Measurements from ENCODE around the gene OAF.

OAF gene

DNA sequence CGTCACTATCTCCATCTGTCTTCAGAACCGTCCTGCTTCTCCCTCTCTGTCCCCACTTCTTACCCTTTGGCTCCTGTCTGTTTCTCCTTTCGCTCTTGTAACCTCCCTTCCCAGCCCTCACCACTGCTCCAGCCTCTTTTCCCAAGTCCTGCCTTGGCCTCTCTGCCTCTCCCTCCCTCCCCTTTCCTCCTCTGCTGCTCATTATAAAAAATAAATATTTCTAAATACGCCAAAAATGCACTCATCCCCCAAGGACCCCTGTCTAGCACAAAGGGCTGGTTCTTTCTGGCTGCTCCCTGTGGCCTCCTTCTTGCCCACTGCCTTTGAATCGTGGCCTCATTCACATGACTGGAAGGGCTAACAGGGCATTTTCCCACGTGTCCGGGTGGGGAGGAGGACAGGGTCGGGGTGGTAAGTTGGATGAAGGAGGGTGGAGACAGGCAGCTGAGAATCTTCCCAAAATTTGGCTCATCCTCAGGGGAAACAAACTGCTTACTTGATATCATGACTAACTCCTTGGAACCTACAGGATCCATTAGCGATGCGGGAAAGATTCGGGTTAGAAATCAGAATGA is 26.4 kb upstream of the OAF start:
- DNase-seq: no peak

DNA sequence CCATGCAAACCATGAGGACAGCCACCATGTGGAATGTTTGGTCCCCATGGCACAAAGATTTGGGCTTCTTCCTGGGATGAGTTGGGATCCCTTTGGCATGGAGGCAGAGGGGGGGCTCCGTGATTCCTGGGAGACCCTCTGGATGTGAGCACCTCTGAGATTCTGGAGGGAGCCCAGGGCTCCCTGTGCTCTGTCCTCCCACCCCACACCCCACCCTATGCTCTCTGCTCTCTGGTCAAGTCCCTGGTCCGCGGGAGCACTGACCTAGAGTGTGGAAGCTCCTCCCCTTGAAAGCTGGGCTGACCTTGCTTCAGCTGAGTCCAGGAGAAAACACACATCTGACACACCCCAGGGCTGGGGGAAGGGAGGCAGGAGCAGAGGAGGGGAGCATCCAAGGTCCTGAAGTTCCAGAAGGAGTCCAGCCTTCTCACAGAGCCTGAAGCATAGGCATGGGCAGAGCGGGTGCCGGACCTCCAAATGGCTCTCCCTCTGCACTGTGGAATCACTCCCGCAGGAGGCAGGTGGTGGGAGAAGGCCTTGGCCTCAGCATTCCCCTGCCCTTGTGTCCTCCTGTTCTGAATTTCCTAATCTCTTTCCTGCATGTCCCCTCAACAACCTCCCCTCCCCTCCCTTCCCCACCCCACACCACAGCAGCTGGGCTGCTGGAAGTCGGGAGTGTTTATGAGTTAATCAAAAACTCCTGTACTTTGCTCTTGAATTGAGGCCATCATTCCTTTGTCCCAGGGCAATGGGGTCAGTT is 25.7 kb upstream of the OAF start:
- DNase-seq: no peak

DNA sequence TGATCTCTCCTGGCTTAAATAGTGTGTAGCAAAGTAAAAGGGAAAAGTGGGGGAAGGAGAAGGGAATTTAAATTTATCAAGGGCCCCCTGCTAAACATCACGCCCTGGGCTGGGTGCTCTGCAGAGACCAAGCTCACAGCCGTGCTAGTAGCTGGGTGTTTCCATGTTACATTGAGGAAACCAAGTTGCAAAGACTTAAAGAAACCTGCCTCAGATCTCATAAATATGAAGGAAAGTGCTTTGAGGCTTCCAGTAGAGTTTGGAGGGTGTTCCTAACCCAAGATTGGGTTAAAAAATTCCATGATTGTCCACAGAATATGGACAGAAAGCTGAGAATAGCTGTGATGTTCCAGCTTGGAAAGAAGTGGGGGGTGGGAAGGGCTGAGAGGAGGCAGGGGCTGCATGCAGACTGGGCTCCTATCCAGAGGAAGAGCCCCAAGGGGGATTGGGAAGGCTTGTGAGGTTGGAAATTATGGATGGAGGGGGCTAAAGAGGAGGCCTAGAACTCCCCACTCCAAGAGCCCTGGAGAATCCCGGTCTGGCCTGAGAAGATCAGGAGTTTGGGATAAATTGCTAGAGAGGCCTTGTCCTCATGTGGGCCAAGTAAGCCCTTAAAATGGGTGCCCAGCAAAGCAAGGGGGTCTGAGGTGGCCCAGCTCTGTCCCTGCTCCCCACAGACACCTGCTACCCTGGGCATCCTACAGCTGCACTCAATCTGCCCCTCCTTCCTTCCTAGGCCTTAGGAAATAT is 25.0 kb upstream of the OAF start:
- no peak for DNase-seq

- no peak for DNase-seq
Measured at GRCh38 chr11:120186456-120186773, 24.4 kb upstream of the OAF start.

DNA sequence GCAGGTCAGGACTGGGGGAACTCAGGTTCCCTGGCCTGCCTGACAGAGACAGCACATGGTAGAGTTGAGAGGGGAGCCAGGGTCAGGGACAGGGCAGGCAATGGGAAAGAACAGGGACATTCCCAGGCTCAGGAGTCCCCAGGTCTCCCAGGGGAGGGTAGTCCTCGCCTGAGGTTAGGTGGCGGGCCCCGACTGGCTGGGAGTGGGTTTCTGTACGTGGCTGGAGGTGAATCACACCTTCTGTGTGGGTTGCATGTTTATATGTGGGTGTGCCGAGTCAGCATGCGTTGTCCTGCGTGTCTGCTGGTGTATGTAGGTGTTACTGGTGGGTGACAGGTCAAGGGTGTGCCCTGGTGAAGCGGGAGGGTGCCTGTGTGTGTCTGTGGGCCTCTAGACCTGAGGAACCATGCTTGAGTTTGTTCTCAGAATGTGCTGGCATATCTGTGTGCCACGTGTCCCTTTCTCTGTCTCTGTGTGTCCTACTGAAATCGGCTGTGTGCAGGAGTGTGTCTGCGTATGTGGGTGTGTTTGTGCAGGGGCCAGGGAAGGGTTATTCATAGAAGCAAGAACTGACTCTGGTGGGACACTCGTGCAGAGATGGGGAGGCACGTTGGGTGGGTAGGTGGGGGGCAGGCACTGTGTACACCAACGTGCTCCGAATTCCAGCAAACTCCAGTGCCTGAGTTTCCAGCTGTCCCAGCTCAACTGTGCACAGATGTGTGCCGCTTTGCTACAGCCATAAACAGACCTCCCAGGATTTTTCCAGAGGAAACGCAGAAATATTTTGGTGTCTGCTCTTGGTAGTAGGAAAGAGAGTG is 23.8 kb upstream of the OAF start:
- DNase-seq: no peak

- DNase-seq: no peak
Measured at GRCh38 chr11:120188371-120188770, 22.5 kb upstream of the OAF start.

DNA sequence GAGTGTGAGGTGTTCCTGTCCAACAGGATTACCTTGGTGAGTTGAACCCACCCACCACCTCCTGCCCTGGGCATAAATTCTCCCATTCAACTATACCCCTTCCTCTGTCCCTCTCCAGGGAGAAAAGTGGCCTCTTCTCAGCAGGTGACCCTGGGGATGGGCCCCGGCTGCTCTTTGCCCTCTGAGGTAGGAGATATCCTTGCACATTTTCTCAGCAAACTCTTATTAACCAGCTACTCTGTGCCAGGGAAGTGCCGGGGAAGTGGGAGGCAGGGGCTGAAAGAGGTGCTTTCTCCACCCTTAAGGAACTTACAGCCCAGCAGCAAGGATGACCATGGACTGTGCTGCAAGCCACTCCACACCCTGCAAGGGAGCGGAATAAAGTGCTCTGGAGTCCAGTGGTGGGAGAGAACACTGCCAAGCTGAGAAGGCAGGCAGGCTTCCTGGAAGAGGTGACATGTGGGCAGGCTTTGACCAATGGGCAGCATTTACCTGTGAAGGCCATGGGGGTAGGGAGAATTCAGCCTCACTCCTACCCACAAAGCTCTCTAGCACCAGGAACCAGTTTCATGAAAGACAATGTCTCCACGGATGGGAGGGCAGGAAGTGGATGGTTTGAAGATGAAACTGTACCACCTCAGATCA is 21.9 kb upstream of the OAF start:
- DNase-seq: no peak

DNA sequence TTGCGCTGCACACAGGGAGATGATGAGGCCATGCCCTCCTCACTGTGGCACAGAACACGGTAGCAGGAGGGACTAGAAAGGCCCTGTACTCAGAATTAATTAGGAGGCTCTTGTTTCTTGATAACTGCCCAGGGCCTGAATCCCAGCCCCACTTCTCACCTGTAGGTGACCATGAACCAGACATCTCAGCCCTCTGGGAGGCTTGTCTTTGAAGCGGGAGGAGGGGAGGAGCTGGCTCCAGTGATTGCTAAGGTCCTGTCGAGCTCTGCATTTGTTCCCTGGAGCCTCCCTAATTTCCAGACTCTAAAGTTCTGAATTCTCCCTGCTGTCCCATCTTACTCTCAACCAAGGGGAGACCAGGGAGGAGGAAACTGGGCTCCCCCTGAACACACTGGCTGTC is 19.8 kb upstream of the OAF start:
- DNase-seq: no peak

DNA sequence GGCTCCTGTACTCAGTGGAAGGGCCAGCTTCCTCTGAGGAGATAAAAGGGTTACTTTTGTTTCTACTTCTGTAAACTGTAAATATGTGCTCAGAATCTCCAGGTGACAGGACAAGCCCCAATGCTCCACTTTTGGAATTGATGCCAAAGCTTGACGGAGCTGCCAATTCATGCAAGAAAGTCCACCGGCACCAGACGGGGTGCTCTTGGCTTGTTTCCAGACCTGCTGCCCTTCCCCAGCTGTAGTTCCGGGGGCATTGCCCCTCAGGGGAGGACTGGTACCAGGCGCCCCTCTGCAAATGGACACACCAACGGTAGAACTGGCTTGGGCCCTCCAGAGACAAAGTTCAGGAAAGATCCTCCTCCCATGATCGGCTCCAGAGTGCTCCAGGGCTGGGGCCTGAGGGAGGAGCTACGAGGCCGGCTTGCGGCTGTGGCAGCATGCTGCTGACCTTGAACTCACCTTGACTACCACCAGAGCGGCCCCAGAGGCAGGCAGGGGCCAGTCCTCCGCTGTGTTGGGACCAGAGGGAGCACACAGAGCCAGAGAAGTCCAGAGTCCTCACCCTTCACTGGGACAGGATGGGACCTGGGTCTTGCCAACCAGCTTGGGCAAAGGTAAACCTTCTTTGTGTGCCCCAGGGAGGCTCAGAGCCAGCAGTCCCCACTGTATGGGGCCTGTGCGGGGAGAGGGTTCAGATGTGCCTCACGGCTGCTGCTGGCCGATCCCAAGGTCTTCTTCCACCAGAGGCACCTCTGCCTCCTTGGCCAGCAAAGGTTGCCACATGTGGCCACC is 17.8 kb upstream of the OAF start:
- DNase-seq: no peak

- DNase-seq: no peak
Measured at GRCh38 chr11:120194166-120194565, 16.7 kb upstream of the OAF start.

- no peak for DNase-seq
Measured at GRCh38 chr11:120195601-120196320, 15.1 kb upstream of the OAF start.

DNA sequence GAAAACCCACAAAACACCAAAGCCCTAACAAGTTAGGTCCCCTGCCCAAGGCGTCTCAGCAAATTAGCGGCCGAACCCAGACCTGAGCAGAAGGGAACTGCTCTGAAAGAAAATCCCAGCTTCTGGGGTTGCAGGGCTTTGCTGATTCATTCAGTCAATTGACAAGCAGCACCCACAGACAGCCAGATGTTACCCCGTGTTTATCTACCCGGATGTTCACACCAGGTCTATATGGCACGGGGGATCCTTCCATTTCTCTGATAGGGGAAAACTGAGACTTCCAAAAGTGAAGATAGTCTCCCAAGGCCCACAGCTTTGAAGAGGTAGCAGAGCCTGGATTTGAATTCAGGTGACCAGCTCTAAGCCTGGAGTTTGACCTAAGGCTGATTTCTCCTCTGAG is 14.0 kb upstream of the OAF start:
- no peak for DNase-seq

DNA sequence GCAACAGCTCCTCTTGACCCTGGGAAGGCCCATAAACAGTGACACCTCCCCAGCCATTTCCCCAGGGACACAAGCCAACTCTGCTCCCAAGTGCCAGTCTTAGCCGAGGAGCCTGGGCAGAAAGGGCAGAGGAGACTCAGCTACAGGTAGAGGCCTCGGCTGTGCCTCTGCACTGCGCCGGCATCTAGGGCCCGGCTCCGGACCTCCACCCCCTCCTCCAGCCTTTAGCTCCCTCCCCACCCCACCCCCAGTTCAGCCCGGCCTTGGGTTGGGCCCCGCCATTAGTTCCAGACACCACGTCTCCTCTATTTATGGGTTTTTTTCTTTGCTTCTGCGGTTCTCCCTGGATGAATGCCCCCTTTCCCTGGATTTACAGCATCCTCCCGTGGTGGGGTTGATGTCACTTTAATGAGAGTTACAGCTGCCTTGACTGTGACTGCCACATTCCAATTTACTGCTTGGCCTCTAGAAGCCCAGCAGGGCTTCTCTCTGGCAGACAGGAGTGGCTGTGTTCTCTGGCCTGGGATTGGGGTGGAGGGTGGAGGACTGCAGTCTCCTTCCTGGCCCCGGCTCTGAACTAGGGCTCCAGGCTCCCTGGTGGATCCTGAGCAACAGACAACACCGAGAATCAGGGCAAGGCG is 13.5 kb upstream of the OAF start:
- no peak for DNase-seq

DNA sequence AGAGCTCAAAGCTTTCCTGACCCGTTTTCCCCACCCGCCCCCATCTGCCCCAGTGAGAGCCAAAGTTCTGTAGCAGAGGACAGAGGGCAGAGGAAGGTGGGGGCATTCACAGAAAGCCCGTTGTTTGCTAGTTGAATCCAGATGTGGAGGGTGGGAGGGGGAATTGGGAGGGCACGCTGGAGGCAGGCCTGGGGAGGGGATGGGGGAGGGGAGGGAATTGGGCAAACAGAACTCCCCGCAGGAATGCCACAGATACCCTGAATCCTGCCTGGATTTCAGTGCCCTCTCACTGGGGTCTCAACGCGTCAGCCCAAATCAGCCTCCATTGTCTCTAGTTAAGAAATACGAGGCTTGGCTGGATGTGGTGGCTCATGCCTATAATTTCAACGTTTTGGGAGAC is 12.9 kb upstream of the OAF start:
- no peak for DNase-seq

- no peak for DNase-seq
Measured at GRCh38 chr11:120198403-120198786, 12.4 kb upstream of the OAF start.

DNA sequence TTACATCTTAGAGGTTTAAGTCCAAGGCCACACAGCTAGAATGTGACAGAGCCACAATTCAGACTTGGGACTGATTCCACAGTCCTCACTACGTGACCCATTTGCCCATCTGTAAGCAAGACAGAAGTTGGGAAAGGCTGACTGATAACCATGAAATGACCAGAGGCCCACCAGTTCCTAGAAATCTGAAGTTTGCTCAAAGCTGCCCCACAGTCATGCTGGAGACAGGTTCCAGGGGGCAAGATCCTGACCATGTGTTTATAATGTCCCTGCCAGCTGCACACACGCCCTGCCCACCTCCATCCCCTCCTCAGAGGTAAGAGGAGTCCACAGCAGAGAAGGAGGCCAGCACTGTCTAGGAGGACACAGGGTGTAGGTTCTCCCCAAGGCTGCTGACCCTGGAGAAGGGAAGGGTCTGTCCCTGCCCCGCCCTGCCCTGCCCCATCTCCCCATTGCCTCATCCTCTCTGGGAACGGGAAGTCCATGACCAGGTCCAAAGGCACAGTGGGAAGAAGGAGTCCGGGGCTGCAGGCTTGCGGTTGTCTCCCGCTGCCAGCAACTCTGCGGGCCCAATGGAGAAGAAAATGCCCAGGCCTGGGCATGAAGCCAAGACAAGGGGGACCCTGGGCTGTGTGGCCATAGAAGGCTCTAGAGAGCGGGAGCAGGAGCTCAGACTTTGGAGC is 11.9 kb upstream of the OAF start:
- DNase-seq: no peak

- peak; percentile 27 for DNase-seq
Measured at GRCh38 chr11:120199613-120200012, 11.2 kb upstream of the OAF start.

DNA sequence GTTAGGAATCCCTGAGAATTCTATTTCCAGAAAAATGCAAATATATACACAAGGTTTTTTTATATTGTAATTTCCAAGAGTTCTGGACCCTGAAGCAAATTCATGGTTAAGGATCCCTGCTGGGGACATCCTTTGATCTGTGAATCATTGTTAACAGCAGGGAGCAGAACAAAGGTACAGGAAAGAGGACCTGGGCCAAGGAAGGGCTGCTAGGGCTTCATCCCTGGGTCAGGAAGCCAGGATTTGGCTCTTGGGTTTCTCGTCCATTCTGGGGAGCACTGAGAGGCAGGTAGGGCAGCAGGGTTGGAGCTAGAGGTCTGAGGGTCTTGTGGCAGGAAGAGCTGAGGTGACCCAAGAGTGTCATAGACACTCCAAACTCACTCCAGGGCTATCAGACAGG is 10.2 kb upstream of the OAF start:
- no peak for DNase-seq

- DNase-seq: no peak
Measured at GRCh38 chr11:120201653-120202052, 9.2 kb upstream of the OAF start.

GRCh38 chr11:120203626-120204025 is 7.2 kb upstream of the OAF start:
- no peak for DNase-seq
